ENCODE results near the gene MSX2. TPM values are rescaled to one million over a fixed set of nuclear protein-coding genes. Genes with fewer than 3 reads are reported as not detected.

Gene MSX2
- total and polyA plus RNA-seq, 2 of the 8 experiments (the other 6 are each of a cell fraction or from before 2014, with no cell fraction given): 0.24 to 0.47 TPM

DNA sequence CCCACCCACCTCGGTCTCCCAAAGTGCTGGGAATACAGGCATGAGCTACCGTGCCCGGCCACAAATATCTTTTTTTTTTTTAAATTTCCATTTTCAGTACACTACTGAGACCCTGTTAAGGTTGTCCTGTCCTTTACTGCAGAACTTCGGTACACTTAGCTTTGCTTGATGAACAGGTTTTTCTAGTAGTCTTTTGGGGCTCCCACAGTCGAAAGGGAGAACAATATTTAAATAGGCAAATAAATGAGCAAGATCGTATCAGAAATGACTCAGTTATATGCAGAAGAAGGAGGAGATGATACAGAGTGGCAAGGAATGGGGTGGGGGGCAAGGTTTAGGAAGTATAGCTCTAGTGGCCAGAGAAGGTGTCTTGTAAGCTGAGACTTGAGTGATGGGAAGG lies 52.7 kb downstream of the MSX2 start:
- H2BK20ac ChIP-seq (ENCODE audit: low read length): no peak overlapping the region
- H3K23me2 ChIP-seq (ENCODE audit: low read depth, low read length): no peaks in the 10 kb centered on the region
- H3K79me2 ChIP-seq (ENCODE audit: control insufficient read depth in 1 of 2, insufficient read depth in 2 of 2, low read length in 2 of 2): no peaks in the 10 kb centered on the region; a peak in 1 of 4 replicates
- H2BK5ac ChIP-seq (ENCODE audit: low read depth, low read length): no peak overlapping the region
- no peak overlapping the region for H2AFZ ChIP-seq (ENCODE audit: low read length)
- H3K56ac ChIP-seq (replicated peaks; ENCODE audit: insufficient read length, low read depth, low read length): no peak overlapping the region
- H2AK5ac ChIP-seq (ENCODE audit: low read depth, low read length): no peak overlapping the region
- WGBS, 2 experiments (ENCODE audit: extremely low coverage in 1 of 2, insufficient coverage in 1 of 2, insufficient read length in 1 of 2, insufficient replicate concordance in 2 of 2, low coverage in 1 of 2, low lambda C conversion rate in 2 of 2, missing lambda C conversion rate in 1 of 2): 91% methylated on average over 6 of the region's 6 CpGs; no CpG with 5 or more reads in 1 of the 2 experiments
- no peak overlapping the region for H3K14ac ChIP-seq (ENCODE audit: insufficient read length)
- no peak overlapping the region for H3K4me3 ChIP-seq (ENCODE audit: extremely low read depth in 1 of 4, insufficient read depth in 2 of 4, low read depth in 3 of 4, low read length in 4 of 4)
- FAIRE-seq (no peak), DNase-seq (ENCODE audit: low read depth in 1 of 2, low spot score in 2 of 2) (no peak)
- H3K27ac ChIP-seq (ENCODE audit: low read depth, low read length): no peak overlapping the region
- H3K18ac ChIP-seq (ENCODE audit: extremely low read depth, low read length): no peak overlapping the region
- H4K8ac ChIP-seq (ENCODE audit: extremely low read depth, insufficient read depth, low read length): no peak overlapping the region
- H3K27me3 ChIP-seq (replicated peaks in 1 of 4; ENCODE audit: control insufficient read depth in 3 of 4, extremely low read depth in 1 of 4, insufficient read depth in 3 of 4, low read length in 3 of 4): no peaks in the 10 kb centered on the region
- no peak overlapping the region for H2BK15ac ChIP-seq (ENCODE audit: low read length)
- POLR2A ChIA-PET (ENCODE audit: partially characterized antibody): no interaction called here
- no peak overlapping the region for H4K91ac ChIP-seq (replicated peaks; ENCODE audit: insufficient read length, low read length)
- no peaks in the 10 kb centered on the region for H4K20me1 ChIP-seq (replicated peaks in 1 of 2; ENCODE audit: control insufficient read depth in 1 of 2, insufficient read depth in 2 of 2, low read length in 2 of 2)
- CTCF ChIA-PET (ENCODE audit: partially characterized antibody): interaction anchor here (0.6 to 2.3 kb wide), 5 partner anchors 17 to 195 kb away, joined by 3 to 7 read pairs (median 5); no protein-coding TSS in a partner anchor
- no peak overlapping the region for H3K9ac ChIP-seq (replicated peaks in 1 of 4; ENCODE audit: extremely low read depth in 1 of 4, low read depth in 3 of 4, low read length in 3 of 4)
- no peaks in the 10 kb centered on the region for H3K79me1 ChIP-seq (ENCODE audit: low read depth, low read length)
- no peak overlapping the region for H2BK12ac ChIP-seq (ENCODE audit: low read depth, low read length)
- no peak overlapping the region for H3K23ac ChIP-seq (ENCODE audit: insufficient read length)
- H3K9me3 ChIP-seq (ENCODE audit: insufficient read depth in 2 of 2, low read depth in 1 of 2, low read length in 1 of 2): no peaks in the 10 kb centered on the region
- no peak overlapping the region for H3K4ac ChIP-seq (replicated peaks; ENCODE audit: insufficient read length, low read depth, low read length)
- H4K5ac ChIP-seq (ENCODE audit: insufficient read length, low read depth, low read length): no peak overlapping the region
- TF ChIP-seq GTF2F1 (IDR thresholded peaks at IDR 0.05; ENCODE audit: borderline replicate concordance, low read depth, low read length): no peak
- no peak for TF ChIP-seq CREB1 (IDR thresholded peaks at IDR 0.05)
- TF ChIP-seq, protein P1, sequence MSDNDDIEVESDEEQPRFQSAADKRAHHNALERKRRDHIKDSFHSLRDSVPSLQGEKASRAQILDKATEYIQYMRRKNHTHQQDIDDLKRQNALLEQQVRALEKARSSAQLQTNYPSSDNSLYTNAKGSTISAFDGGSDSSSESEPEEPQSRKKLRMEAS (IDR thresholded peaks at IDR 0.05): no peak
- TF ChIP-seq CBX8 (IDR thresholded peaks at IDR 0.05; ENCODE audit: borderline replicate concordance, low read depth, low read length): no peak
- TF ChIP-seq SIN3A (conservative IDR thresholded peaks at IDR 0.05 in 1 of 2, IDR thresholded peaks at IDR 0.05 in 1 of 2; ENCODE audit: low read depth in 1 of 2, low read length in 2 of 2): no peak
- TF ChIP-seq JUN (IDR thresholded peaks at IDR 0.05; ENCODE audit: low read depth, low read length): no peak
- TF ChIP-seq PHF8 (conservative IDR thresholded peaks at IDR 0.05; ENCODE audit: low read depth, low read length): no peak
- no peak for TF ChIP-seq RAD21 (IDR thresholded peaks at IDR 0.05 in 1 of 2, conservative IDR thresholded peaks at IDR 0.05 in 1 of 2; ENCODE audit: low read depth in 2 of 2, low read length in 2 of 2)
- no peaks in the 10 kb centered on the region for H3K4me1 ChIP-seq (replicated peaks in 1 of 4; ENCODE audit: control insufficient read depth in 3 of 4, insufficient read depth in 4 of 4, low read length in 3 of 4)
- H3K36me3 ChIP-seq (ENCODE audit: control insufficient read depth in 2 of 4, insufficient read depth in 4 of 4, low read length in 3 of 4): no peaks in the 10 kb centered on the region
- H3K4me2 ChIP-seq (ENCODE audit: insufficient read depth in 1 of 2, low read depth in 2 of 2, low read length in 2 of 2): no peak overlapping the region
- H2BK120ac ChIP-seq (replicated peaks; ENCODE audit: low read depth, low read length): no peak overlapping the region
